ENCODE data around the gene CAPZB.
A peak's percentile ranks its signal among the peaks of the same experiment; 100 is the strongest.

Gene CAPZB

DNA sequence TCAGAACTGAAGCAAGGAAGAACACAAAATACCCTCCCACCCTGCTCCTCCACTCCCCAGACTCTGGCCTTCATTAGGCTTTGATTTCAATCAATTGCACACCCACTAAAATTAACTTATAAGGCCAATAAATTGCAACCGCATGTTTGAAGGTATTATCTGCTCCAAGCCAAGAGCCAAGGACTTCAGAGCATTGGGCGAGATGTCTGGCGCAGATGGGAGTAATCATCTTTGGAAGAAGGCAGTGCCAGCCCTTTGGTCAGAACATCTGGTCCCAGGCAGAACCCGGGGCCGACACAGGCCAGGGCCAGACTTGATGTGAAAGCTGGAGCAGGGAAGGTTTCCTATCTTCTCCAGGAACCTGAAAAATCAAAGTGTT is 113.2 kb downstream of the CAPZB start:
- in situ Hi-C loops (cut with HindIII; ENCODE audit: low pct_unique_long_range_greater_than_20kb, low sequenced_read_pairs): no loop called here
- DNase-seq (ENCODE audit: low read depth in 1 of 2, low spot score in 1 of 2): no peak
- TF ChIP-seq JUND (IDR thresholded peaks at IDR 0.05; ENCODE audit: low read depth): no peak

GRCh38 chr1:19371226-19372135 is 113.9 kb downstream of the CAPZB start:
- no peak for TF ChIP-seq JUND (IDR thresholded peaks at IDR 0.05; ENCODE audit: low read depth)
- no peak for DNase-seq (ENCODE audit: low read depth in 1 of 2, low spot score in 1 of 2)
- in situ Hi-C loops (cut with HindIII; ENCODE audit: low pct_unique_long_range_greater_than_20kb, low sequenced_read_pairs): no loop called here

- in situ Hi-C loops (cut with HindIII; ENCODE audit: low pct_unique_long_range_greater_than_20kb, low sequenced_read_pairs): no loop called here
- DNase-seq (ENCODE audit: low read depth in 1 of 2, low spot score in 1 of 2): no peak
- TF ChIP-seq JUND (IDR thresholded peaks at IDR 0.05; ENCODE audit: low read depth): no peak
Measured at GRCh38 chr1:19370453-19371170, 114.7 kb downstream of the CAPZB start.

GRCh38 chr1:19369396-19370090 is 115.8 kb downstream of the CAPZB start:
- in situ Hi-C loops (cut with HindIII; ENCODE audit: low pct_unique_long_range_greater_than_20kb, low sequenced_read_pairs): no loop called here
- TF ChIP-seq JUND (IDR thresholded peaks at IDR 0.05; ENCODE audit: low read depth): no peak
- DNase-seq (ENCODE audit: low read depth in 1 of 2, low spot score in 1 of 2): no peak

DNA sequence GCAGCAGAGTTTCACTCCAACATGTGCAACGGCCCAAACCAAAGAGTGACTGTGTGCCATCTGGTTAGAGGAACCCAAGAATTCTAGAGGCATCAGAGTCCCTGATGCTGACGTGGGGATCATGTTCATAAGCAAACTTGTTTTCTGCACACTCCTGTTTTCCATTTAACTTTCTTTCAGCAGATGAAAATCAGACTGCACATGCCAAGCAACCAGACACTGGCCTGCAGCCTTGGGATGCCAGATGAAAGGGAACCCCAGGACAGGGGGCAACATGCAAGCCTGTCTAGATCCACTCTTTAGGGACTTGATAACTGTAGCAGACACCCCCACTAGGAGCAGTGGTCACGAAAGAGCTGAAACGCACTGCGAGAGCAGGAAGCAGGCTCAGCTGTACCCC is 116.4 kb downstream of the CAPZB start:
- TF ChIP-seq JUND (IDR thresholded peaks at IDR 0.05; ENCODE audit: low read depth): no peak
- DNase-seq (ENCODE audit: low read depth in 1 of 2, low spot score in 1 of 2): no peak
- in situ Hi-C loops (cut with HindIII; ENCODE audit: low pct_unique_long_range_greater_than_20kb, low sequenced_read_pairs): no loop called here

DNA sequence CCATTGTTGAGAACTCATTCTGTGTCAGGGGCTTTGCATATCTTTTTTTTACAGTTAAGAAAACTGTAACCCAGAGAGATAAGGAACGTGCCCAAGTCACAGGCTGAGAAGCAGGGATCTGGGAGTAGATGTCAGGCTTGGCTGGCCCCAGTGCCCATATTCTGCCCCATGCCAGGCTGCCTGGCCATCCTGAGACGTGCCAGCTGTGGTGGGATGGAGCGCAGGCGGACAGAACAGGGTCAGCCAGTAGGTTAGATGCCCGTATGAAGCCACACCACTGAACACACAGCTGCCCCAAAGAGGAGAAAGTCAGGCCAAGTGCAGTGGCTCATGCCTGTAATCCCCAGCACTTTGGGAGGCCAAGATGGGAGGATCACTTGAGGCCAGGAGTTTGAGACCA is 117.3 kb downstream of the CAPZB start:
- TF ChIP-seq JUND (IDR thresholded peaks at IDR 0.05; ENCODE audit: low read depth): no peak
- no peak for DNase-seq (ENCODE audit: low read depth in 1 of 2, low spot score in 1 of 2)
- in situ Hi-C loops (cut with HindIII; ENCODE audit: low pct_unique_long_range_greater_than_20kb, low sequenced_read_pairs): no loop called here

- DNase-seq (ENCODE audit: low read depth in 1 of 2, low spot score in 1 of 2): peak in 1 of 2 experiments; percentile 37
- no peak for TF ChIP-seq JUND (IDR thresholded peaks at IDR 0.05; ENCODE audit: low read depth)
- in situ Hi-C loops (cut with HindIII; ENCODE audit: low pct_unique_long_range_greater_than_20kb, low sequenced_read_pairs): no loop called here
Measured at GRCh38 chr1:19367584-19368041, 117.7 kb downstream of the CAPZB start.

DNA sequence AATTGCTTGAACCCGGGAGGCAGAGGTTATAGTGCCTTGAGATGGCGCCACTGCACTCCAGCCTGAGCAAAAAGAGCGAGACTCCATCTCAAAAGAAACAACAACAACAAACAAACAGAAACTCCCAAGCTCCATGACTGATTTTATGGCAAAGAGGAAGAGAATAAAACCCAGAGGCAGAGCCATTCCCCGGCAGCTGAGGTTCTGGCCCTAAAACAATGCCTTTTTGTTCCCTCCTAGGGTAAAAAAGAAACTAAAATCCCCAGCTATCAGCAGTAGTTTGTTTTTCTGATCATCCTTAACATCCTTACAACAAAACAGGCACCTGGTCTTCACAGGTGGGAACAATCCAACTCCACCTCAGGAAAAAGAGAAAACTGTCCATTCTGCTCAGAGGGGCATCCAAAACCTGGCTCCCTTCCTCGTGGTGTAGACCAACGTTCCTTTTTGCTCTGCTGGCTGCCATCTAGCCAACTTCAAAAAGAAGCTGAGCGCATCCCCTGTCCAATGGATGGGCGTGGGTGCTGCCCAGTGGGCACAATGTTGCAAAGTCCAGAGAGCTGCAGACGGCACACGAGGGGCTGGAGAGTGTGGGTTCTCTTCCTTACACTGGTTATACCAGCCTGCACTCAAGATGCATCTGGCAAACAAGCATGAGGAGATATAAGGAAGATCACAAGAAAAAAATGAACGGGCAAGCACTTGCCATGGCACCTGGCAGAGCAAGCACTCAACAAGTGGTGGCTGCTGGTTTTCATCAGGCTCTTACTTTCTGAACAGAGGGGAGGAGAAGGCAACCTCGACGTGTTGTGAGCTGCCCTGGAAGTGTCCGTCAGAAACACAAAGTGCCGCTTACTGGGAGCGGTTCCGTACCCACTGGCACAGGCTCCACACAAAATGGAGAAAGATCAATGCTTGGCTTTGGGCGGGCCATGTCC is 118.5 kb downstream of the CAPZB start:
- no peak for TF ChIP-seq JUND (IDR thresholded peaks at IDR 0.05; ENCODE audit: low read depth)
- in situ Hi-C loops (cut with HindIII; ENCODE audit: low pct_unique_long_range_greater_than_20kb, low sequenced_read_pairs): no loop called here
- DNase-seq (ENCODE audit: low read depth in 1 of 2, low spot score in 1 of 2): no peak

DNA sequence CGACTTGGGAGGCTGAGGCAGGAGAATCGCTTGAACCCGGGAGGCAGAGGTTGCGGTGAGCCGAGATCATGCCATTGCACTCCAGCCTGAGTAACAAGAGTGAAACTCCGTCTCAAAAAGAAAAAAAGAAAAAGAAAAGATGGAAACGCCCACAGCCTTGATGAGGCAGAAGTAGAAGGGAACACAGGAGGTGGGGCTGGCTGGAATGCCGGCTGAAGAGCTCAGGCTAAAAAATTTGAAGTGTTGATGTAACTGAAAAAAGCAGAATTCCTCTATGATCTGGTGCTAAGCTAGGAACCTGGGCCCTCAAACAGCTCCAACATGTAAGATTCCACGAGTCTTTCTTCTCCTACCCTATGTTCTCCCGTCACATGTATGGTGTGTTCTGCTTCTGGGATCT is 119.6 kb downstream of the CAPZB start:
- no peak for TF ChIP-seq JUND (IDR thresholded peaks at IDR 0.05; ENCODE audit: low read depth)
- DNase-seq (ENCODE audit: low read depth in 1 of 2, low spot score in 1 of 2): no peak
- in situ Hi-C loops (cut with HindIII; ENCODE audit: low pct_unique_long_range_greater_than_20kb, low sequenced_read_pairs): no loop called here

DNA sequence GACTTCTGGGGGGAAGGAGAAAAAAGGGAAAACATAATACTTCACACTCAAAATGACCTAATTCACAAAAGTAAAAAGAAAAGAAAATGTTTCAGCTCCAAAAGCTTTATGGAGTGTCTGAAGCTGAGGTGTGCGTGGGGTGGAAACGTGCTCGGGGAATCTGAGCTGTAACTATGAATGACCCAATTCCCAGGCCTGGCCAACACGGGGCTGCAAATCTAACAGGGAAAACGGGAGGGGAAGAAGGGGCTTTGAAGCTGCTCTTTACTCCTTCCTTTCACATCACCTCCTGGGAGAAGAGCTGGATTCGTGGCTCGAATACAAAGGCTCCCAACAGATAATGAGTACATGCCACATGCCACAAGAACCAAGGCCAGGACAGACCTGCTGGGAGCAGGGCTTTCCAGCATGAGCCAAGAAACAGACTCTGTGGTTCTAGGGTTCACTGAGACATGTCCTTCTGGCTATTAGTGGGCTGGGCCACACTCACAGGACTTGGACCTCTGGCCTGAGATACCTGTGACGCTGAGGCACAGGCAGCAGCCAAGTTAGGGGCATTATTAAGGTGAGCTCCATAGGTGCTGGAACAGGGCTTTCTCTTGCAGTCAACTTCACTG is 121.7 kb downstream of the CAPZB start:
- no peak for TF ChIP-seq JUND (IDR thresholded peaks at IDR 0.05; ENCODE audit: low read depth)
- in situ Hi-C loops (cut with HindIII; ENCODE audit: low pct_unique_long_range_greater_than_20kb, low sequenced_read_pairs): no loop called here
- DNase-seq (ENCODE audit: low read depth in 1 of 2, low spot score in 1 of 2): no peak

DNA sequence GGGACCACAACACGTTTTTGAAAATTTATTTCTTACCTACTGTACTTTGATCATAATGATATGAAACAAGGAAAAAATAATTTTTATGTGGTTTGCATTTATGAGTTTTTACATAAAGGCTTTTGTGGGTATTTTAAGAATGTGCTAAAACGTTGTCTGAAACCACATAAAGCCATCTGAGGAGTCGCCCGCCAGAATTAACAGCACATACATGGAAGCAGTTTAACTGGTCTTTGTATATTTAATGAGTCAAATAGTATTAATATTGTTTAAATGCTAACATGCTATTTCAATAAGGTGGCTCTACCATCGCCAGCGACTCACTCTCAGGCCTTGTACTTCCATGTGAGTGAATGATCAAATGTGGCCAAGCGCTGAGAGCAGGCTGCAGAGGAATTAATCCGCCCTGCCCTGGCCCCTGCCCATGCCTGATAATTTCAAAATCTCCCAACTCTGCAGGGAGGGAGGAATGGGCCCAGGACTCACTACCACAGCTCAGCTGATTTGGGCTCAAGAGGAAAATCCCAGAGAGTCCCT is 123.7 kb downstream of the CAPZB start:
- no peak for DNase-seq (ENCODE audit: low read depth in 1 of 2, low spot score in 1 of 2)
- in situ Hi-C loops (cut with HindIII; ENCODE audit: low pct_unique_long_range_greater_than_20kb, low sequenced_read_pairs): no loop called here
- no peak for TF ChIP-seq JUND (IDR thresholded peaks at IDR 0.05; ENCODE audit: low read depth)

Data from T47D (cell line).